ENCODE results near the gene RASGRP2. TPM values are rescaled to one million over a fixed set of nuclear protein-coding genes. Genes with fewer than 3 reads are reported as not detected.

Gene RASGRP2
- polyA plus RNA-seq, 6 donors from 2014 or later, result 274 to 429 (median 285) TPM

GRCh38 chr11:64758330-64759079 lies 14.6 kb upstream of the RASGRP2 start:
- DNase-seq, result no peak
- ATAC-seq (ENCODE audit: low read depth in 2 of 2), result no peak
- Mint-ChIP-seq H3K27ac (peak overlapping the region in 4 of 6 donors; percentile 41 to 69 (median 52)), H3K9me3 (no peaks in the 10 kb centered on the region), H3K4me3 (no peak overlapping the region), H3K36me3 (peaks cover 0 to 17% of the 10 kb centered on the region in 2 donors), H3K4me1 (peaks cover 33 to 52% (median 40%) of the 10 kb centered on the region in 3 donors), H3K27me3 (no peaks in the 10 kb centered on the region)

GRCh38 chr11:64757549-64758329 lies 13.8 kb upstream of the RASGRP2 start:
- Mint-ChIP-seq H3K4me1 (peaks cover 28 to 46% (median 38%) of the 10 kb centered on the region in 3 donors), H3K4me3 (no peak overlapping the region), H3K9me3 (no peaks in the 10 kb centered on the region), H3K27ac (peak overlapping the region in 3 of 6 donors; percentile 24 to 65 (median 28)), H3K36me3 (peaks cover 0 to 13% of the 10 kb centered on the region in 2 donors), H3K27me3 (no peaks in the 10 kb centered on the region)
- ATAC-seq (ENCODE audit: low read depth in 2 of 2) (no peak), DNase-seq (no peak)

- peaks cover 0 to 17% of the 10 kb centered on the region in 2 donors for H3K36me3 Mint-ChIP-seq
- no peak for ATAC-seq (ENCODE audit: low read depth in 2 of 2)
- no peak overlapping the region for H3K4me3 Mint-ChIP-seq
- no peak overlapping the region for H3K27ac Mint-ChIP-seq
- H3K4me1 Mint-ChIP-seq, result peaks cover 26 to 41% (median 26%) of the 10 kb centered on the region in 3 donors
- DNase-seq, result no peak
- no peaks in the 10 kb centered on the region for H3K9me3 Mint-ChIP-seq
- H3K27me3 Mint-ChIP-seq, result no peaks in the 10 kb centered on the region
Observed at GRCh38 chr11:64755681-64756361, 11.9 kb upstream of the RASGRP2 start.

- H3K4me3 Mint-ChIP-seq, result no peak overlapping the region
- peaks cover 0 to 24% of the 10 kb centered on the region in 2 donors for H3K36me3 Mint-ChIP-seq
- H3K9me3 Mint-ChIP-seq, result no peaks in the 10 kb centered on the region
- ATAC-seq (ENCODE audit: low read depth in 2 of 2) (no peak), DNase-seq (no peak)
- peak overlapping the region in 2 of 6 donors; percentile 36 to 77 for H3K27ac Mint-ChIP-seq
- no peaks in the 10 kb centered on the region for H3K27me3 Mint-ChIP-seq
- peaks cover 28 to 42% (median 31%) of the 10 kb centered on the region in 3 donors for H3K4me1 Mint-ChIP-seq
Observed at GRCh38 chr11:64754919-64755662, 11.1 kb upstream of the RASGRP2 start.

- Mint-ChIP-seq H3K4me3 (no peak overlapping the region), H3K9me3 (no peaks in the 10 kb centered on the region), H3K36me3 (peaks cover 0 to 25% of the 10 kb centered on the region in 2 donors), H3K4me1 (peaks cover 25 to 40% (median 26%) of the 10 kb centered on the region in 3 donors), H3K27me3 (no peaks in the 10 kb centered on the region), H3K27ac (no peak overlapping the region)
- no peak for ATAC-seq (ENCODE audit: low read depth in 2 of 2)
- DNase-seq, result no peak
Observed at GRCh38 chr11:64754124-64754918, 10.4 kb upstream of the RASGRP2 start.

- no peak for ATAC-seq (ENCODE audit: low read depth in 2 of 2)
- Mint-ChIP-seq H3K9me3 (no peaks in the 10 kb centered on the region), H3K4me1 (peaks cover 23 to 41% (median 26%) of the 10 kb centered on the region in 3 donors), H3K27ac (peak overlapping the region in 2 of 6 donors; percentile 57 to 70), H3K4me3 (no peak overlapping the region), H3K36me3 (peaks cover 0 to 25% of the 10 kb centered on the region in 2 donors), H3K27me3 (no peaks in the 10 kb centered on the region)
- DNase-seq, result no peak
Observed at GRCh38 chr11:64753380-64754123, 9.6 kb upstream of the RASGRP2 start.

GRCh38 chr11:64753019-64753379 lies 9.1 kb upstream of the RASGRP2 start:
- no peak for DNase-seq
- no peaks in the 10 kb centered on the region for H3K27me3 Mint-ChIP-seq
- peaks cover 0 to 25% of the 10 kb centered on the region in 2 donors for H3K36me3 Mint-ChIP-seq
- no peak for ATAC-seq (ENCODE audit: low read depth in 2 of 2)
- no peak overlapping the region for H3K4me3 Mint-ChIP-seq
- H3K27ac Mint-ChIP-seq, result peak overlapping the region in 1 of 6 donors; percentile 57
- H3K4me1 Mint-ChIP-seq, result peaks cover 27 to 47% (median 29%) of the 10 kb centered on the region in 3 donors
- H3K9me3 Mint-ChIP-seq, result no peaks in the 10 kb centered on the region

GRCh38 chr11:64752175-64752970 lies 8.4 kb upstream of the RASGRP2 start:
- Mint-ChIP-seq H3K9me3 (no peaks in the 10 kb centered on the region), H3K36me3 (peaks cover 0 to 25% of the 10 kb centered on the region in 2 donors), H3K4me3 (peak overlapping the region in 2 of 8 donors; percentile 37 to 60), H3K4me1 (peaks cover 29 to 49% (median 32%) of the 10 kb centered on the region in 3 donors), H3K27me3 (no peaks in the 10 kb centered on the region), H3K27ac (peak overlapping the region in 2 of 6 donors; percentile 57 to 79)
- ATAC-seq (ENCODE audit: low read depth in 2 of 2), result no peak
- no peak for DNase-seq

- peak overlapping the region in 1 of 6 donors; percentile 71 for H3K27ac Mint-ChIP-seq
- no peak overlapping the region for H3K4me3 Mint-ChIP-seq
- H3K9me3 Mint-ChIP-seq, result no peaks in the 10 kb centered on the region
- H3K27me3 Mint-ChIP-seq, result no peaks in the 10 kb centered on the region
- H3K4me1 Mint-ChIP-seq, result peaks cover 27 to 55% (median 39%) of the 10 kb centered on the region in 3 donors
- no peak for ATAC-seq (ENCODE audit: low read depth in 2 of 2)
- DNase-seq, result no peak
- H3K36me3 Mint-ChIP-seq, result peaks cover 0 to 25% of the 10 kb centered on the region in 2 donors
Observed at GRCh38 chr11:64751580-64751979, 7.6 kb upstream of the RASGRP2 start.

- H3K4me1 Mint-ChIP-seq, result peaks cover 30 to 60% (median 43%) of the 10 kb centered on the region in 3 donors
- no peaks in the 10 kb centered on the region for H3K9me3 Mint-ChIP-seq
- H3K36me3 Mint-ChIP-seq, result peaks cover 0 to 25% of the 10 kb centered on the region in 2 donors
- DNase-seq (no peak), ATAC-seq (ENCODE audit: low read depth in 2 of 2) (no peak)
- H3K4me3 Mint-ChIP-seq, result no peak overlapping the region
- H3K27ac Mint-ChIP-seq, result peak overlapping the region in 1 of 6 donors; percentile 67
- H3K27me3 Mint-ChIP-seq, result no peaks in the 10 kb centered on the region
Observed at GRCh38 chr11:64751136-64751535, 7.2 kb upstream of the RASGRP2 start.

Data from naive B cell (primary cell).